Medulla oblongata (tissue), 1 donor: ENCODE measurements around the gene DHODH.
"Not testable (repeated sequence)": the region's sequence is repeated elsewhere in the genome, so short reads cannot be mapped to it uniquely, and the experiment has no call there.

Experiments used
- DNase-seq: peaks from one replicate; pipeline ENCODE4 v3.0.0-alpha.2; 2015; ENCODE audit errors: extremely low spot score

Gene DHODH

GRCh38 chr16:72054254-72054847 lies 45.8 kb downstream of the DHODH start, which contains the start of gene HP:
Gene HP (plus strand): TSS chr16:72054505. CDS start chr16:72054653, 148 bp downstream.
- not testable (repeated sequence) for DNase-seq

DNA sequence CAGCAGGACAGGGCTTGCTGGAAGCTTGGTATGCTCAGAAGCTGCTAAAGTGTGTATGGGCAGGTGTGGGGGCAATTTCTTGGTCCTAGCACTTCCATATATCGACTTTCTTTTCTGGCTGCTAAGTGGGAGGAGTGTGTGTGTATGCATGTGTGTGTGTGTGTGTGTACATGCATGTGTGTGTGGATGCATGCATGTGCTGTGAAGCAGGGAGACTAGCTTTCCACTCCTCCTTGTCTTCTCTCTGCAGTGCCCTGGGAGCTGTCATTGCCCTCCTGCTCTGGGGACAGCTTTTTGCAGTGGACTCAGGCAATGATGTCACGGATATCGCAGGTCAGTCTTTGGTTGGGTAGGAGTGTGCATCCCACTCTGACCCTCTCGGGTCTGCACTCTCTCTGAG lies 47.4 kb downstream of the DHODH start:
- DNase-seq: no peak

GRCh38 chr16:72057313-72057712 lies 48.8 kb downstream of the DHODH start:
- DNase-seq: not testable (repeated sequence)

DNA sequence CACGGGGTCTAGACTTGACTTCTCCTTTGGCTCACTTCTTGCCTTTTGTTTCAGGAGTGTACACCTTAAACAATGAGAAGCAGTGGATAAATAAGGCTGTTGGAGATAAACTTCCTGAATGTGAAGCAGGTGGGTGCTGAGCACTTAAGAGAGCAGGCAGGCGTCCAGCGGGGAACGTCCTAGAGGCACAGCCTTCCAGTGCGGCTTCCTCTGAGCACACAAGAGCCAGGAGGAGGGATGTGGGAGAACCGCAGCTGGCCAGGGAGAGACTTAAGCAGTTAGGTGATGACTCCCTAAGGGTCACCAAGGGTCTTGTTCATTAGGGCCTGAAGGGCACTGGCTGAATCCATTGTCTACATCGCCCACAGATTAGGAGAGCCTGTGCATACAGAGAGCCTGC lies 50.5 kb downstream of the DHODH start:
- DNase-seq: not testable (repeated sequence)

DNA sequence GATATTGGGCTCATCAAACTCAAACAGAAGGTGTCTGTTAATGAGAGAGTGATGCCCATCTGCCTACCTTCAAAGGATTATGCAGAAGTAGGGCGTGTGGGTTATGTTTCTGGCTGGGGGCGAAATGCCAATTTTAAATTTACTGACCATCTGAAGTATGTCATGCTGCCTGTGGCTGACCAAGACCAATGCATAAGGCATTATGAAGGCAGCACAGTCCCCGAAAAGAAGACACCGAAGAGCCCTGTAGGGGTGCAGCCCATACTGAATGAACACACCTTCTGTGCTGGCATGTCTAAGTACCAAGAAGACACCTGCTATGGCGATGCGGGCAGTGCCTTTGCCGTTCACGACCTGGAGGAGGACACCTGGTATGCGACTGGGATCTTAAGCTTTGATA lies 51.9 kb downstream of the DHODH start:
- DNase-seq: no peak

DNA sequence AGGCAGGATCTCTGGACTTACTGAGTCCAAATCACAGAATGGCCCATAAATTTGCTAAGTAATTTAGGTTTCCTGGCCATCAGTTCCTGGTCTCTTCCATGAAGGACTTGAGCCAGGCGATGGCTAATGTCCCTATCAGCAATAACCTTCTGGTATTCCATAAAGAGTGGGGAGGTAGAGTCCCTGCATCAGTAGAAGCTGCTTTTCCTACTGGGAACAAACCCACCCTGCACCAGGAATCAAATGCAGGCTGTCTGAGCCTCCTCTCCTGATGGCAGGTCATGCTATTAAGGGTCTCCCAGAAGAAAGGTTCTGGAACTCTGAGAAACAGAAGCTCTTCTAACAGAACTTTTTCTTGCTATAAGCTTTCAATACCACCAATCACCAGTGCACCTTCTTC lies 53.0 kb downstream of the DHODH start:
- no peak for DNase-seq

DNA sequence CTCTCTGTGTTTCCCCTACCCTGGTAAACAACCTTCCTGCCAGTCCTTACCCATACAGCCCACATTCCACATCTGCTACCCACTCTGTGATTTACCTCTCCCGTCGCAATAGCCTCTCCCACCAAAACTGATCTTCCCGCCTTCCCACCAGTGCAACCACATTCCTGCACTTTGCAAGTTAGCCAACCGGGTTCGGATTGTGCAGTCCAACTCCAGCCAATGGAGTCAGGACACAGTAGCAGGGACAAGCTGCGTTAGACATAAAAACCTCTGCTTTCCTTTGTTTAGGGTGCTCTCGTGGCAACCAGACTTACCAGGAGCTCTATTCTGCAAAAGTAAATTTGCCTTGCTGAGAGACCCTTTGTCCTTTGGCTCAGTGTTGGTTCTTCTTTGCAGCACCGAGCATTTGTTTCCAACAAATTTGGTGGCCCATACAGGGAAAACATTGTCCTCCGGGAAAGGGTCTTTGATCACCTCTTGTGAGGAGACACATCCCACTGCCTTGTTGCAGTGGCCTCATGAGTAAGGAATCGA lies 55.9 kb downstream of the DHODH start:
- no peak for DNase-seq

DNA sequence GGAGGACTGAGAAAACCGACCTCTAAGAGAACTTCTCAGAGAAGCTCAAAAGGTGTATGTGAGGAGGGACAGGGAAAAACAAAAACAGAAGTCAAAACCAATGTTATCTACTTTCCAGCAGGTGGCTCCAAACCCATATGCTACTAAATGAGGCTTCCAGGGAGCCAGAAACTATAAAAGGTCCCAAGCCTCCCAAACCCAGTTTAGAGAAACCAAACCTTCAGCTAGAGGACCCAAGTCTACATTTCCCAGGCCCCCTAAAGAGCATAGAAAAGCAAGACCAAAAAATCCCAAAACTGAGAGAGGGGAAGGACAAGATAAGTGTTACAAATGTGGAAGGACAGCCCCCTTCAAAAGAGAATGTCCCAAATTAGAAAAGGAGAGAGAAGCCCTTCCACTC lies 58.2 kb downstream of the DHODH start:
- peak; percentile 81 for DNase-seq

DNA sequence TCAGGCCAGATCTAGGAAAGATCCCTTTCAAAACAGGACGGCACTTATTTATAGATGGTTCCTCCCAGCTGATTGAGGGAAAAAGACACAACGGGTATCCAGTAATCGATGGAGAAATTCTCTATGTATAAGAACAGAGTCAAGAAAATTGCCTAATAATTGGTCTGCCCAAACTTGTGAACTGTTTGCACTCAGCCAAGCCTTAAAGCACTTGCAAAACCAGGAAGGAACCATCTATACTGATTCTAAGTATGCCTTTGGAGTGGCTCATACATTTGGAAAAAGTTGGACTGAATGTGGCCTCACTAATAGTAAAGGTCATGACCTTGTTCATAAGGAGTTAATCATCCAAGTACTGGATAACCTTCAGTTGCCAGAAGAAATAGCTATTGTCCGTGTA lies 60.4 kb downstream of the DHODH start:
- no peak for DNase-seq

DNA sequence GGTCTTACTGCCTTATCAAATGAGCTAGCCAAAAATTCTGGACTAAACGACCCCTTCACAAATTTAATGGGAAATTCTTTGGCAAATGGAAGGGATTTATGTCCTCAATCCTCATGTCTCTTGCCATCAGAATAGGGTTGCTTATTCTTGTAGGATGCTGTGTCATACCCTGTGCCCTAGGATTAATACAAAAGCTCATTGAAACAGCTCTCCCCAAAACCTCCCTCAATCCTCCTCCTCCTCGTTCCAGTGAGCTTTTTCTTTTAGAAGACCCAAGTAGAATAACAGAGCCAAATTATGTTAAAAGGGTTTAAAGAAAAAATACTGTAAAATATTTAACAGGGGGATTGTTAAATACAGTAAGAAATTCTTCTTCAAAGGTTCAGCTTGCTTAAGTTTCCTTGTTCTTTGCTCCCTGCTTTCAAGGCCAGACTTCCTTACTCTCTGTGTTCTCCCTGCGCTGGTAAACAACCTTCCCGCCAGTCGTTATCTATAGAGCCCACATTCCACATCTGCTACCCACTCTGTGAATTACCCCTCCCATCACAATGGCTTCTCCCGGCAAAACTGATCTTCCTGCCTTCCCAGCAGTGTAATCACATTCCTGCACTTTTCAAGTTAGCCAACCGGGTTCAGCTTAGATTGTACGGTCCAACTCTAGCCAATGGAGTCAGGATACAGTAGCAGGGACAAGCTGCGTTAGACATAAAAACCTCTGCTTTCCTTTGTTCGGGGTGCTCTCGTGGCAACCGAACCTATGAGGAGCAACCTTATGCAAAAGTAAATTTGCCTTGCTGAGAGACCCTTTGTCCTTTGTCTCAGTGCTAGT lies 64.2 kb downstream of the DHODH start:
- DNase-seq: peak; percentile 51

GRCh38 chr16:72073560-72074230 lies 65.2 kb downstream of the DHODH start:
- DNase-seq: peak; percentile 84

- DNase-seq: not testable (repeated sequence)
These were observed 66.5 kb downstream of the DHODH start for GRCh38 chr16:72075067-72075466.
